ENCODE data around the gene ULK2. TPM values are rescaled to one million over a fixed set of nuclear protein-coding genes. Genes with fewer than 3 reads are reported as not detected.

The ULK2 gene
- total RNA-seq, 1 donor = 22.1 TPM

DNA sequence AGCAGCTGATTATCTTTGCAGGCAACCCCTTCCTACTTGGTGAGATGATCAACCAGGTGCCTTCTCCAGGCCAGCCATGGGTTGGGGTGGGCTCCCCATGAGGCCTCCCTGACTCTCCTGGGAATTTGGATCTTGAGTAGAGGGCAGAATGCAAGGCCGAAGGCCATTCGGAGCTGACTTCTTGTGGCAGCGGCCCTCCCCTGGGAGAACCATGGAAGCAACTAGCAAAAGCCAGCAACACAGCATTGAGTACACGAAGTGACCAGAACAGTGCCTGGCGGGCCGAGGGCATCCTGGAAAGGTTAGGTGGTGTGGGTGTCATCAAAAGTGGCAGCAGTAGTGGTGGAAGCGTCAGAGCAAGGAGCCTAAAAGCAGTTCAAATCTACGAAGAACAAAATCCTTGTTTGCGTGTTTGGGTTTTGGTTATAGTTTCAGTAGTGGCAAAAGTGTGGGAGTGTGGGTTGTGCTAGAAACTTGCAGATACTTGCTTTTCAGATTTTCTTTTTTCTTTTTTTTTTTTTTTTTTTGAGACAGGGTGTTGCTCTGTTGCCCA is 117.6 kb downstream of the ULK2 start:
- no peak for DNase-seq (ENCODE audit: low read depth)
- no peak for TF ChIP-seq CTCF (IDR thresholded peaks at IDR 0.05; ENCODE audit: insufficient read depth, low read length)
- no peak overlapping the region for H3K4me3 ChIP-seq (ENCODE audit: low read depth, low read length)

GRCh38 chr17:19748807-19749193 is 118.9 kb downstream of the ULK2 start:
- no peak overlapping the region for H3K4me3 ChIP-seq (ENCODE audit: low read depth, low read length)
- no peak for TF ChIP-seq CTCF (IDR thresholded peaks at IDR 0.05; ENCODE audit: insufficient read depth, low read length)
- no peak for DNase-seq (ENCODE audit: low read depth)

DNA sequence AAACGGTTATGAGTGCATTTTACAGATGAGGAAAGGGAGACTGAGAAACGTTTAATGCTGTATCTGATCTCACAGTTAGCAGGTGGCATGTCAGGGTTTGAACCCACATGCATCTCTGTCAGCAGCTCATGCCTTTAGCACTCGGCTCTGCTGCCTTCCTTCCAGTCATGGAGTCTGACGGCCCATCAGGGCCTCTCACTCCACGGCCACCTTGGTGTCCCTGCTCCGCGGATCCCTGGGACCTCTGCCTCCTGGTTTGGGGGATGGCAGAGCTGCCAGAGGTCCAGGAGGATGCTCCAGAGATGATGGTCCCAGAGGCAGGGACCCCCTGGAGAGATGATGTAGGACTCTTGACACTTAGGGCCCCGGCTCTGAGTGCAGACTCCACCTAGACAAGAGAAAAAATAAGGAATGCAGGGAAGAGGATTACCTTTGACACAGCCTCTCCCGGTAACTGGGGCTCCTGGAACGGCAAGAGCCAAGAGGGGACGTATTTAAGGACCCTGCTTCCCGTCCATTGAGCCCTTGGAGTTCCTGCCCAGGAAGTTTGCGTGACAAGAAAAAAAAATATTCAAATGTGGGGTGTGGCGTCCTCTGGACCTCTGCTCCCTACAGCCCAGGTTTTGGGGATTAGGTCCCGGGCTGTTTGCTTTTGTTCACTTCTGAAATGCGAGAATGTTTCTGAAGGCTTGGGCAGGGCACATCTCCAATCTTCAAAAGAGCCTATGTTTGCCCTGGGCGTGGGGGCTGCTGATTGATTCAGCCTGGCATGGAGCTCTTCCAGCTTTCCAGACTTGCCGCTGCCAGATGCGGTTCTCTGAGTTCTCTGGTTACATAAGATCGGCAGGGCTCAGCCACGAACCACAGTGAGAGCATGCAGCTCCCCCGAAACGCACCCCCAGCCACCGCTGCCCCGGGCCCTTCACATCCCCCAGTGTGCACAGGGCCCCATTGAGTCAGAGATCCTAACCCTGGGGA is 119.6 kb downstream of the ULK2 start, which contains the start of gene ALDH3A1:
Gene ALDH3A1, minus strand, starts transcription at position 470 of the 978 bp plus-strand sequence. CDS start 3,169 bp downstream, outside the sequence.
- no peak for DNase-seq (ENCODE audit: low read depth)
- TF ChIP-seq CTCF (IDR thresholded peaks at IDR 0.05; ENCODE audit: insufficient read depth, low read length) = no peak
- H3K4me3 ChIP-seq (ENCODE audit: low read depth, low read length) = no peak within 1 kb of the TSS

DNA sequence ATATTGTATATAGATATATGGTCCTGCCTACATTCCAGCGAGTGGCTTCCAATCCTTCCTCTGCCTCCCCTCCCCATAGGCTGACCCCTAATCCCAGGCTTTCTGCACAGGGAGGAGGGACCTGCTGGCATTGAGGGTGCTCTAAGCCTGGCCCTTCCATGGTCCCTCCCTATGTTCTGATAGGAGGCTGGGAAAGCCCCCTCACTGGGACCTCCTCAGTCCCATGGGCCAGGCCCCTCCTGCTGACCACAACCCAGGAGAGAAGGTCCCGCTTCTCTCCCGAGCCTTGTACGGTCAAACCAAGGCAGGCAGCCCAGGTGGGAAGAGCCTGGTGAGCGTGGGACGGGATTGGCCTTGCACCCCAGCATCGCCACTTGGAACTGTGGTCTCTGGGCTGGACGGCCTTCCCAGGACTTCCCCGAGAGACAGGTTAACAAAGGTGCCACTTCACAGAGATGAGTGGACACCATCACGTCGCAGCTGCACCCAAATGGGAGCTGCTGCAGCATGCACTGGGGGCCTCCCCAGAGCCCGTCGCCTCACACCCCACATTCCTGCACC is 120.5 kb downstream of the ULK2 start:
- H3K4me3 ChIP-seq (ENCODE audit: low read depth, low read length) = no peak overlapping the region
- no peak for TF ChIP-seq CTCF (IDR thresholded peaks at IDR 0.05; ENCODE audit: insufficient read depth, low read length)

GRCh38 chr17:19746517-19746916 is 121.2 kb downstream of the ULK2 start:
- no peak for TF ChIP-seq CTCF (IDR thresholded peaks at IDR 0.05; ENCODE audit: insufficient read depth, low read length)
- no peak overlapping the region for H3K4me3 ChIP-seq (ENCODE audit: low read depth, low read length)
- DNase-seq (ENCODE audit: low read depth) = no peak

More for the DNA sequence above, 120.5 kb downstream of the ULK2 start:
- DNase-seq (ENCODE audit: low read depth) = no peak

GRCh38 chr17:19744922-19745757 is 122.6 kb downstream of the ULK2 start:
- peak; percentile 96 for TF ChIP-seq CTCF (IDR thresholded peaks at IDR 0.05; ENCODE audit: insufficient read depth, low read length)
- peak overlapping the region; percentile 46 for H3K4me3 ChIP-seq (ENCODE audit: low read depth, low read length)
- DNase-seq (ENCODE audit: low read depth) = peak; percentile 65
